WTC11 (cell line): ENCODE data around the gene MITD1. TPM values are rescaled to one million over a fixed set of nuclear protein-coding genes. Genes with fewer than 3 reads are reported as not detected.

ENCODE experiments used
- CBFB ChIP-seq: sonication (generic); formaldehyde crosslinking; IDR thresholded peaks from 2 replicates; pipeline ENCODE4 v1.8.1; 2022; ENCODE audit warnings: mild to moderate bottlenecking, low read depth, missing genetic modification reagents
- FOXP4 ChIP-seq: sonication (generic); formaldehyde crosslinking; IDR thresholded peaks from 2 replicates; pipeline ENCODE4 v1.8.0; 2022; ENCODE audit warnings: mild to moderate bottlenecking, missing genetic modification reagents
- GABPB1 ChIP-seq: sonication (generic); formaldehyde crosslinking; IDR thresholded peaks from 2 replicates; pipeline ENCODE4 v1.8.1; 2023; ENCODE audit warnings: mild to moderate bottlenecking, missing genetic modification reagents
- HMGXB4 ChIP-seq: sonication (generic); formaldehyde crosslinking; IDR thresholded peaks from 2 replicates; pipeline ENCODE4 v1.8.1; 2023; ENCODE audit warnings: mild to moderate bottlenecking, moderate library complexity, missing genetic modification reagents
- JAZF1 ChIP-seq: fragments of 250-450 bp; sonication (Bioruptor Pico); IDR thresholded peaks from 2 replicates; pipeline ENCODE4 v1.9.0; 2021; ENCODE audit warnings: moderate library complexity, mild to moderate bottlenecking, inconsistent platforms
- KAT7 ChIP-seq: sonication (generic); formaldehyde crosslinking; IDR thresholded peaks from 2 replicates; pipeline ENCODE4 v1.8.1; 2023; ENCODE audit warnings: missing genetic modification reagents, mild to moderate bottlenecking, borderline replicate concordance
- MLX ChIP-seq: sonication (generic); formaldehyde crosslinking; IDR thresholded peaks from 2 replicates; pipeline ENCODE4 v1.8.1; 2023; ENCODE audit warnings: mild to moderate bottlenecking, missing genetic modification reagents, moderate library complexity
- NFE2L1 ChIP-seq: sonication (generic); formaldehyde crosslinking; IDR thresholded peaks from 2 replicates; pipeline ENCODE4 v1.8.1; 2023; ENCODE audit warnings: missing genetic modification reagents
- PRDM15 ChIP-seq: sonication (generic); formaldehyde crosslinking; IDR thresholded peaks from 2 replicates; pipeline ENCODE4 v1.8.0; 2022; ENCODE audit warnings: missing genetic modification reagents
- SMAD3 ChIP-seq: sonication (generic); formaldehyde crosslinking; IDR thresholded peaks from 2 replicates; pipeline ENCODE4 v1.8.0; 2022; ENCODE audit warnings: missing genetic modification reagents, mild to moderate bottlenecking, borderline replicate concordance
- STAT6 ChIP-seq: sonication (generic); formaldehyde crosslinking; conservative IDR thresholded peaks from 2 replicates; pipeline ENCODE4 v1.8.1; 2023; ENCODE audit warnings: mild to moderate bottlenecking, low read depth, missing genetic modification reagents, moderate library complexity
- USF2 ChIP-seq: sonication (generic); formaldehyde crosslinking; IDR thresholded peaks from 2 replicates; pipeline ENCODE4 v1.8.1; 2023; ENCODE audit warnings: mild to moderate bottlenecking, missing genetic modification reagents, moderate library complexity
- ZBTB21 ChIP-seq: sonication (generic); formaldehyde crosslinking; IDR thresholded peaks from 2 replicates; pipeline ENCODE4 v1.8.1; 2023; ENCODE audit warnings: mild to moderate bottlenecking, missing genetic modification reagents, borderline replicate concordance
- ZNF121 ChIP-seq: sonication (generic); formaldehyde crosslinking; IDR thresholded peaks from 2 replicates; pipeline ENCODE4 v1.8.0; 2023; ENCODE audit warnings: missing genetic modification reagents
- ZNF232 ChIP-seq: sonication (generic); formaldehyde crosslinking; IDR thresholded peaks from 2 replicates; pipeline ENCODE4 v1.8.0; 2022; ENCODE audit warnings: mild to moderate bottlenecking, missing genetic modification reagents
- ZNF396 ChIP-seq: fragments of 250-450 bp; sonication (Bioruptor Pico); IDR thresholded peaks from 2 replicates; pipeline ENCODE4 v1.8.0; 2021; ENCODE audit warnings: mild to moderate bottlenecking, moderate library complexity, borderline replicate concordance
- total RNA-seq: library from RNA; stranded (reverse); gene quantifications from 3 replicates; pipeline ENCODE4 v1.2.3, GENCODE V29; 2021

MITD1 gene
- total RNA-seq, 1 experiment from 2014 or later, result 33.1 TPM

GRCh38 chr2:99141110-99142108 is 39.4 kb downstream of the MITD1 start, which contains the start of gene C2orf15 (continued):
- 0 out of 2 replicates have a peak, but pooled peaks have one; percentile 55 for TF ChIP-seq STAT6 (CRISPR knock-in tag)
- TF ChIP-seq NFE2L1 (CRISPR knock-in tag), result 0 out of 2 replicates have a peak, but pooled peaks have one; percentile 9
- TF ChIP-seq JAZF1 (CRISPR knock-in tag), result no peak
- TF ChIP-seq HMGXB4 (CRISPR knock-in tag), result 0 out of 2 replicates have a peak, but pooled peaks have one; percentile 1
- TF ChIP-seq GABPB1 (CRISPR knock-in tag), result peak; percentile 32
- TF ChIP-seq FOXP4 (CRISPR knock-in tag), result 0 out of 2 replicates have a peak, but pooled peaks have one; percentile 31
- TF ChIP-seq ZNF396 (CRISPR knock-in tag), result no peak
- TF ChIP-seq PRDM15 (CRISPR knock-in tag), result no peak
- peak; percentile 20 for TF ChIP-seq USF2 (CRISPR knock-in tag)
- peak; percentile 57; the same call in 1 of the 2 replicates for TF ChIP-seq ZBTB21 (CRISPR knock-in tag)
- no peak for TF ChIP-seq MLX (CRISPR knock-in tag)
- peak; percentile 29; the same call in 1 of the 2 replicates for TF ChIP-seq SMAD3 (CRISPR knock-in tag)
- no peak for TF ChIP-seq CBFB (CRISPR knock-in tag)
- TF ChIP-seq KAT7, result peak; percentile 9; the same call in 1 of the 2 replicates
- TF ChIP-seq ZNF232, result 0 out of 2 replicates have a peak, but pooled peaks have one; percentile 27
- peak; percentile 49; the same call in 1 of the 2 replicates for TF ChIP-seq ZNF121 (CRISPR knock-in tag)
